Measurements from ENCODE around the gene UBR3.
"Not testable (repeated sequence)": the region's sequence is repeated elsewhere in the genome, so short reads cannot be mapped to it uniquely, and the experiment has no call there.

UBR3 gene, protein sequence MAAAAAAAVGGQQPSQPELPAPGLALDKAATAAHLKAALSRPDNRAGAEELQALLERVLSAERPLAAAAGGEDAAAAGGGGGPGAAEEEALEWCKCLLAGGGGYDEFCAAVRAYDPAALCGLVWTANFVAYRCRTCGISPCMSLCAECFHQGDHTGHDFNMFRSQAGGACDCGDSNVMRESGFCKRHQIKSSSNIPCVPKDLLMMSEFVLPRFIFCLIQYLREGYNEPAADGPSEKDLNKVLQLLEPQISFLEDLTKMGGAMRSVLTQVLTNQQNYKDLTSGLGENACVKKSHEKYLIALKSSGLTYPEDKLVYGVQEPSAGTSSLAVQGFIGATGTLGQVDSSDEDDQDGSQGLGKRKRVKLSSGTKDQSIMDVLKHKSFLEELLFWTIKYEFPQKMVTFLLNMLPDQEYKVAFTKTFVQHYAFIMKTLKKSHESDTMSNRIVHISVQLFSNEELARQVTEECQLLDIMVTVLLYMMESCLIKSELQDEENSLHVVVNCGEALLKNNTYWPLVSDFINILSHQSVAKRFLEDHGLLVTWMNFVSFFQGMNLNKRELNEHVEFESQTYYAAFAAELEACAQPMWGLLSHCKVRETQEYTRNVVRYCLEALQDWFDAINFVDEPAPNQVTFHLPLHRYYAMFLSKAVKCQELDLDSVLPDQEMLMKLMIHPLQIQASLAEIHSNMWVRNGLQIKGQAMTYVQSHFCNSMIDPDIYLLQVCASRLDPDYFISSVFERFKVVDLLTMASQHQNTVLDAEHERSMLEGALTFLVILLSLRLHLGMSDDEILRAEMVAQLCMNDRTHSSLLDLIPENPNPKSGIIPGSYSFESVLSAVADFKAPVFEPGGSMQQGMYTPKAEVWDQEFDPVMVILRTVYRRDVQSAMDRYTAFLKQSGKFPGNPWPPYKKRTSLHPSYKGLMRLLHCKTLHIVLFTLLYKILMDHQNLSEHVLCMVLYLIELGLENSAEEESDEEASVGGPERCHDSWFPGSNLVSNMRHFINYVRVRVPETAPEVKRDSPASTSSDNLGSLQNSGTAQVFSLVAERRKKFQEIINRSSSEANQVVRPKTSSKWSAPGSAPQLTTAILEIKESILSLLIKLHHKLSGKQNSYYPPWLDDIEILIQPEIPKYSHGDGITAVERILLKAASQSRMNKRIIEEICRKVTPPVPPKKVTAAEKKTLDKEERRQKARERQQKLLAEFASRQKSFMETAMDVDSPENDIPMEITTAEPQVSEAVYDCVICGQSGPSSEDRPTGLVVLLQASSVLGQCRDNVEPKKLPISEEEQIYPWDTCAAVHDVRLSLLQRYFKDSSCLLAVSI (N-terminal part only)

DNA sequence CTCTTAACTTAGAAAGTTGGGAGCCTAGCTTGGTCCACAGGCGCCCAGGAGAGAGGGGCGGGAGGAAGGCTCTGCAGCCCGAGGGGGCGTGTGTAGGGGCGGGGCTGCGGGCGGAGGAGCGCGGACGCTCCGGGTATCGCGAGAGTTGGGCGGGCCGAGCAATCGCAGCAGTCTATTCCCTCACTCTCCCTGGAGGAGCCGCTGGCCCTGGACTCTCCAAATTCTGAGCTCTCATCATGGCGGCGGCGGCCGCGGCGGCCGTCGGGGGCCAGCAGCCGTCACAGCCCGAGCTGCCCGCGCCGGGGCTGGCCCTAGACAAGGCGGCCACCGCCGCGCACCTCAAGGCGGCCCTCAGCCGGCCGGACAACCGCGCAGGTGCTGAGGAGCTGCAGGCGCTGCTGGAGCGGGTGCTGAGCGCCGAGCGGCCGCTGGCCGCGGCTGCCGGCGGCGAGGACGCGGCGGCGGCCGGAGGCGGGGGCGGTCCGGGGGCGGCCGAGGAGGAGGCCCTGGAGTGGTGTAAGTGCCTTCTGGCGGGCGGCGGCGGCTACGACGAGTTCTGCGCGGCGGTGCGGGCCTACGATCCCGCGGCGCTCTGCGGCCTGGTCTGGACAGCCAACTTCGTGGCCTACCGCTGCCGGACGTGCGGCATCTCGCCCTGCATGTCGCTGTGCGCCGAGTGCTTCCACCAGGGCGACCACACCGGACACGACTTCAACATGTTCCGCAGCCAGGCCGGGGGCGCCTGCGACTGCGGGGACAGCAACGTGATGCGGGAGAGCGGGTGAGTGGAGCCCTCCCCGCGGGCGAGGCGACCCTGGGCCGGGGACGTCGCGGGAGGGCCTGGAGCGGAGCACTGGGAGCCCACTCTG, at the start of gene UBR3:
UBR3 (plus strand) TSS at position 183 of the 869 bp plus-strand sequence; CDS start at position 237, 54 bp downstream.
- DNase-seq: peak; percentile 37

DNA sequence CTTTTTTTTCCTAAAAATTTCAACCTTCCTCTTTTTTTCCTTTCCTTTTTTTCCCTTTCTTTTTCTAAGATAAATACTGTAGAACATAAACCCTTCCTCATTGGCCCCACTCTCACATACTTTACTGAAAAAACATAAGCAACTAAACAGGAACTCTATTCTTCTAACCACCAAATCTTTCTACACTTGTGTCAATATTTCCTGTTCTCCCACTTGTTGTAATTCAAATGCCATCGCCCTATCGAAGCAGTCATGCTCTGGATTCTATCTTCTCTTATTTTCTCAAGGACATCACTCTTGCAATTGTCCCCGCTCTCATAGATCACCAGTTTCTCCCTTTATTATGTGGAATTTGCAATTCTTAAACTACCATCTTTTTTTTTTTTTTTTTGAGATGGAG, 48.8 kb upstream of the UBR3 start:
- no peak for DNase-seq

DNA sequence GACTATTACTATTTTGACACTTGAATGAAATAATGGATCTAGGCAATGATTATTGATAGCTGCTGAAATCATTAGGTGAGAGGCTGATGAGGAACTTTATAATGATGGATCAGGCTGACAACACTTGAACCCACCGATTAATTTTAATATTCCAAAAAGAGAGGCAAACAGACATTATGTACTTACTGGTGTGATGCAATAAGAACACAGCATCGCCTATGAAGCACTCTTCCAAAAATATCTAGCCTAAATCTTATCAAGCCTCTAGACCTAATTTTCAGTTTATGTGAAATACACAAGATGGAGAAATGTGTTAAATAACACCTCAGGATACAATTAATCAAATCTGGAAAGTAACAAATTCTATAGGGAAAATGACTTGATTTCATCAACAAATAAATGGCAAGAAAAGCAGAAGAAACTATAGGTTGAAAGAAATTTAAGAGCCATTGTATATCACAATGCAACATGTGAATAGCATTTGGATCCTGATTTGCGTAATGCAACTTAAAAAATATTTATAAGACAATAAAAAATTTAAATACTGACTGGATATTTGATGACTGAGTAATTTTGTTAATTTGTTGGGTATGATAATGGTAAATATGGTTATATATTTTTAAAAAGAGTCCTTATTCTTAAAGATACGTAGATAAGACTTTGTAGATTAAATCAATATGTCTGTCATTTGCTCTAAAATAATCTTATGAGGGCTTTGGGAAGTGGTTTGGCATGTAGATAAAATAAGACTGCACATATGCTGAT, 45.8 kb upstream of the UBR3 start:
- no peak for DNase-seq

DNA sequence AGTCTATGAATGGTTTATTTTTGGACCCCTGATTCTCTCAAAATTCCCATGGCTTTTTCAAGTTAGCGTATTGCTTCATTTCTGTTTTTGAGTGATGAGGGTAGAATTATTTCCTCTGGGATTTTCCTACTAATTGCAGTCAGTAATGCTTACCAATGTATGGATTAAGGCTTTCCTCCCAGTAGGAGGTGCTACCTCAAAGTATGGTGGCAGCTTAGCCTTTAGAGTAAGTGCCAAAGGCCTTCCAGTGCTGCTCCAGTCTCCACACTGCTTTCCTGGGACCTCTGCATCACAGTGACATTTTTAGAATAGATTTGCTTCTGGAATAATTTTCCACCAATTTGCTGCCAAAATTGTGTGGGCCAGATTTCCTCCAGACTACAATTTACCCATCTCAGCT, 44.7 kb upstream of the UBR3 start:
- DNase-seq: no peak

DNA sequence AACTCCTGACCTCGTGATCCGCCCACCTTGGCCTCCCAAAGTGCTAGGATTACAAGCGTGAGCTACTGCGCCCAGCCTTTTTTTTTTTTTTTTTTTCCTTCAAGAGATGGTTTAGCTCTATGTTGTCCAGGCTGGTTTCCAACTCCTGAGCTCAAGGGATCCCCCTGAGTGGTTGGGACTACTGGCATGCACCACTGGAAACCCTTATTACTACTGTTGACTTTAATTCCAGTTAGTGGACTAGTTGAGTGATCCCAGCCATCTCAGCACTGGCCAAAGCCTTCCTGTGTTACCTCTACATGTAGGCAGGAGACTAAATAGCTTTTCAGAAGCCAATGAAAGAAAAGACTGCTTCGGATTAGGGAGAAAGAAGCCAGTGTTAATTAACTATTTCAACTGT, 36.7 kb upstream of the UBR3 start:
- no peak for DNase-seq

DNA sequence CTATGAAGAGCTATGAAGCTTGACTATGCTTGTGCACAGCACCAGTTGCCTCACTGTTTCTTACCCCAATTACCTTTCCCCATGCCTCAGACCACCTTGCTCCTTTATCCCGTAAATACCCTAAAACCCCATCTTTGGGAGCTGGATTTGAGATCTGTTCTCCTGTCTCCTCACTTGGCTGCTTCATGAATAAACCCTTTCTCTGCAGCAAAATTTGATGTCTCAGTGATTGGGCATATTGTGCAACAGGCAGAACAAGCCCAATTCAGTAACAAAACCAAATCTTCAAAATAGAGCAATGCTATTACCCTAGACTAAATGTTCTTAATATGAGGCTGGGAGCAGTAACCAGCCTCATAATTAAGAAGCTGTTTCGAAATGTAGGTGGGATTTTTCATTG, 32.1 kb upstream of the UBR3 start:
- DNase-seq: no peak

DNA sequence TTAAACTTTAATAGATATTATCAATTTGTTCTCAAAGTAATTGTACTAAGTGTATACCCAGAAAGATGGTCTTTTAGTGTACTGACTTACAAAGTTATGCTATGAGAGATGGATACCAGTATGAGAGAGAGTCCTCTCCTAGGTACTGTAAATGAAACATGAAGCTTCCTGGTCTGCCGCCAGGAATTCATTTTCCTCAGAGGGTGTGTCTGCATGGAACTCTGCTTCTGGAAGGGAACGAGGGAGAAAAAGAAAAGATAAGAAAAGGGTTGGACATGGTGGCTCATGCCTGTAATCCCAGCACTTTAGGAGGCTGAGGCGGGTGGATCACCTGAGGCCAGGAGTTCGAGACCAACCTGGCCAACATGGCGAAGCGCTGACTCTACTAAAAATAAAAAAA, 30.8 kb upstream of the UBR3 start:
- DNase-seq: no peak

DNA sequence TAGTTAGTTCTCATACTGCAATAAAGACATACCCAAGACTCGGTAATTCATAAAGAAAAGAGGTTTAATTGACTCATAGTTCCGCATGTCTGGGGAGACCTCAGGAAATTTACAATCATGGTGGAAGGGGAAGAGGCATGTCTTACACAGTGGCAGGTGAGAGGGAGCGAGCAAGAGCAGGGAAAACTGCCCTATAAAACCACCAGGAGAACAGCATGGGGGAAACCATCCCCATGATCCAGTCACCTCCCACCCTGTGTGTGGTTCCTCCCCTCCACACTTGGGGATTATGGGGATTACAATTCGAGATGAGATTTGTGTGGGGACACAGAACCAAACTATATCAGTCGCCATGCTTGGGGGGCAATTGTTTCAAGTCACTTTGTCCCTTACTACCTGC, 29.7 kb upstream of the UBR3 start:
- no peak for DNase-seq

DNA sequence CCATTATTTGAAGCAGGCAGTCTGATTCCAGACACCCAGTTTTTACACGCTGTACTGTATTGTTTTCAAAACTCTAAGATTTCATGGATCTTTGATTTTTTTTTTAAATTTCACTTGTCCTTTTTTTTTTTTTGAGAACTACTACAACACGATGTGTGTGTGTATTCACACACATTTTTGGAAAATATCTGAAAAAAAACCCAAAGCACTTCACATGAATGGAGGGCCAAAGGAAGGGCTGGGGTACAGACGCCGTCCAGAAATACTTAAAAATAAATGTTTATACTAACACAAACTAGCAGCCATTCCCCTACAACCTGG, 28.9 kb upstream of the UBR3 start:
- no peak for DNase-seq

DNA sequence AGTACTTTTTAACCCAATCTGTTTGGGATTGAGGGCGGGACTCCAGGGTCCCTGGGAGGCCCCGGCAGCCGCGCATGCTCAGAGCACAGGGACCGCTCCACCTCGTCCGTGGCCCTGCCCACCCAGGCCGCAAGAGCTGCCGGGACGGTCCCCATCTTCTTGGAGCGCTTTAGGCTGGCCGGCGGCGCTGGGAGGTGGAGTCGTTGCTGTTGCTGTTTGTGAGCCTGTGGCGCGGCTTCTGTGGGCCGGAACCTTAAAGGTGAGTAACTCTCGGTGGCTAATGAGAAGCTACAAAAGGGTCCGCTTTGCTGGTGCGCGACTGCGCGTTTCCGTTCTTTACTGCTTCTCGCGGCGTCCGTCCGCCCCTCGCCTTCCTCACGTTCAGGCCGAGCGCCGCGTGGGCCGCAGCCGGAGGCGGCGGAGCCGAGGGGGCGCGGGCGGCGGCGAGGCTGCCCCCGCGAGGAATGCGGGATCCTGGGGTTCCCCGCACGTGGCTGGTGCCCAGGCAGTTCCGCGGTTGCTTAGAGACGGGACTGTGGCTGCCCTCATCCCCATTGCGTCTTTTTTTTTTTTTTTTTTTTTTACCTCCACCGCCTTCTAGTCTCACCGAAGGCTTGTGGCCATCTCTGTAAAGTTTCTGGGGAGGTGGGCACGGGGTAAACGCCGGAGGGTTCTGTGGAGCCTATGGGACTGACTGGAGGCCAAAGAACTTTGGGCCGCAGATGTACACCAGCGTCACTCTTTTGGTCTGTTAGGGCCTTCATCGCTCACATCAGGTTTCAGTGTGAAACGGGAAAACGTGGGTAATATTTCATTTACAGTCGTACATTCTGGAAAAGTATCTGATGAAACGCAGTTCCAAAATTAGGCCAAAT, 28.3 kb upstream of the UBR3 start, which contains the start of gene SSB:
SSB (plus strand) TSS at position 154 of the 875 bp plus-strand sequence. CDS start 2,090 bp downstream, outside the sequence.
- DNase-seq: peak; percentile 51

DNA sequence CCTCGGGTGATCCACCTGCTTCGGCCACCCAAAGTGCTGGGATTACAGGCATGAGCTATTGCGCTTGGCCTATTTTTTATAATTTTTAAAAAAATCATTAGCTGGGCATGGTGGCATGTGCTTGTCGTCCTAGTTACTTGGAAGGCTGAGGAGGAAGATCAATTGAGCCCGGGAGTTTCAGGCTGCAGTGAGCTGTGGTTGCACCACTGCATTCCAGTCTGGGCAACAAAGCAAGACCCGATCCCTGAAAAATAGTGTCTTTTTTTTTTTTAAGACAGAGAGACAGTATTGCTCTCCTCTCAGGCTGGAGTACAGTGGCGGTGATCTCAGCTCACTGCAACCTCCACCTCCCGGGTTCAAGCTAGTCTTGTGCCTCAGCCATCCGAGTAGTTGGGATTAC, 23.8 kb upstream of the UBR3 start:
- no peak for DNase-seq

DNA sequence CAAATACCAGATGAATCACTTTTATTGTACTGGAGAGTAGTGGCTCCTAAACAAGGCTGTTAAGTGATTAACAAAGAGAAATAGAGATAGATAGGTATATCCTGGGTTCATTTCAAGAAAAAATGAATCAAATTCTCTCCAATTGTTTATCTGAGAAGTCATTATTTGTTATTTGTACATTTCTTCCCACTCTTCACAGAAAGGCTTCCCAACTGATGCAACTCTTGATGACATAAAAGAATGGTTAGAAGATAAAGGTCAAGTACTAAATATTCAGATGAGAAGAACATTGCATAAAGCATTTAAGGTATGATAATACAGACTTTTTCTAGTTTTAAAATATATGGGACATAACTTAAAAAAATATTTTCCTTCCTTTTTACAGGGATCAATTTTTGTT, 20.7 kb upstream of the UBR3 start:
- no peak for DNase-seq

DNA sequence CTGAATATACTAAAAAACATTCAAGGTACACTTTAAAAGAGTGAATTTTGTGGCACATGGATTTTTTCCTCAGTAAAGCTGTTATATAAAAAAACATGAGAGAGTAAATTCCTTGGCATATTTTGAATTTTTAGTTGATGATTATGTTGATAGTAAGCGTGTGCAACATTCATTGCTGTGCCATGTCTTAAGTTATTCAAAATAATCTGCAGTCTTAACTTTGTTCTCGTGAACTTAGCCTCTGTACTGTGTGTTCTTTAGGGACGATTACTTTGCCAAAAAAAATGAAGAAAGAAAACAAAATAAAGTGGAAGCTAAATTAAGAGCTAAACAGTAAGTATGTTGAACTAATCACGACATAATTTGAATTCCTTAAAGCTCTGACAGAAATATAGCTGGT, 19.0 kb upstream of the UBR3 start:
- no peak for DNase-seq

DNA sequence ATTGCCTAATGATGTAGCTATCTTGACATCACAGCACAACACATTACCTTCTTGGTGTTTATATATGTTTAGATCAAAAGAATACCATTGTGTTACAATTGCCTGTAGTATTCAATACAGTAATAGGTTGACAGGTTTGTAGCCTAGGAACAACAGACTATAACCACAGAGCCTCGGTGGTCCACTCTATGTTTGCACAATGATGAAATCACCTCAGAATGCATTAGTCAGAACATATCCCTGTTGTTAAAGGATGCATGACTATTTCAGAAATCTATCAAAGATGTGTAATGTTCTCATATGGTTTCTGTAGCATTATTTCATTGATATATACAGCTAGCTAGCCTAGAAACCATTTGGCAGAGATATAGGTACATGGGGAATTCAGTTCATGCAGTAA, 11.4 kb upstream of the UBR3 start:
- no peak for DNase-seq

DNA sequence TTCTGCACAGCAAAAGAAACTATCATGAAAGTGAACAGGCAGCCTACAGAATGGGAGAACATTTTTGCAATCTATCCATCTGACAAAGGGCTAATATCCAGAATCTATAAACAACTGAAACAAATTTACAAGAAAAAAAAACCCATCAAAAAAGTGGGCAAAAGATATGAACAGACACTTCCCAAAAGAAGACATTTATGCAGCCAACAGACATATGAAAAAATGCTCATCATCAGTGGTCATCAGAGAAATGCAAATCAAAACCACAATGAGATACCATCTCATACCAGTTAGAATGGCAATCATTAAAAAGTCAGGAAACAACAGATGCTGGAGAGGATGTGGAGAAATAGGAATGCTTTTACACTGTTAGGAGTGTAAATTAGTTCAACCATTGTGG, 10.3 kb upstream of the UBR3 start:
- not testable (repeated sequence) for DNase-seq

DNA sequence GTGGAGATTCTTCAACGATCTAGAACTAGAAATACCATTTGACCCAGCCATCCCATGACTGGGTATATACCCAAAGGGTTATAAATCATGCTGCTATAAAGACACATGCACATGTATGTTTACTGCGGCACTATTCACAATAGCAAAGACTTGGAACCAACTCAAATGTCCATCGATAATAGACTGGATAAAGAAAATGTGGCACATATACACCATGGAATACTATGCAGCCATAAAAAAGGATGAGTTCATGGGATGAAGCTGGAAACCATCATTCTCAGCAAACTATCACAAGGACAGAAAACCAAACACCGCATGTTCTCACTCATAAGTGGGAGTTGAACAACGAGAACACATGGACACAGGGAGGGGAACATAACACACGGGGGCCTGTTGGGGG, 9.9 kb upstream of the UBR3 start:
- not testable (repeated sequence) for DNase-seq

DNA sequence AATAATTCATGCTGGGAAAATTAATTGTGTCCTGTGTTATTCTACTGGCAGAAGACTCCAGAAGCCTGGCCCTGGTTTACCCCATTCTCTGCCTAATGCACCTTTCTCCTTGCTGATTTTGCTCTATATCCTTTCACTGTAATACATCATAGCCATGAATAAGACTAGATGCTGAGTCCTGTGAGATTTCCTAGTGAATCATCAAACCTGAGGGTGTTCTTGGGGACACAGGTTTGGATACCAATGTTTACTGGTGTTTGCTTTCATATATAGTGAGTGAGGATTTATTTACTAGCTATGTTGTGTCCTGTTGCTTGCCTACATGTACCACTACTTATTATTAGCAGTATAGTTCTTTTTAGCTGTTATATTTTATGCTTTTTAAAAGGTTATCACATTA, 9.0 kb upstream of the UBR3 start:
- no peak for DNase-seq

DNA sequence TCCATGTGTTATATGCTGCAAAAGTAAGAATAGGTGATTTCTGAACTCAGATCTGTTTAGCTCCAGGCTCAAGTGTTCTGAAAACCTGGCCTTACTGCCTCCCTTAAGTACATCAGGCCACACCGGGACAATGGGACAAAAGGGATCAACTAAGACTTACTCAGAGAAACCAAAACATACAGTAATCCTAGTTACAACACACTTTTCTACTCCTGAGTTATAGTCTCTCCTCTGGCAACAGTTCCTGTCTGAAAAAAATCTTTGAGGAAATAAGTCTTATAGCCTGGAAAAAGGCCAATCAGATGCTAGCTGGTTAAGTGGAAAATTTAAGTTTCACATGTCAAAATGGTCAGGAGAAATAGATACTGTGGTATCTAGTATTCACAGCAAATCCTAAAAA, 8.1 kb upstream of the UBR3 start:
- DNase-seq: no peak

DNA sequence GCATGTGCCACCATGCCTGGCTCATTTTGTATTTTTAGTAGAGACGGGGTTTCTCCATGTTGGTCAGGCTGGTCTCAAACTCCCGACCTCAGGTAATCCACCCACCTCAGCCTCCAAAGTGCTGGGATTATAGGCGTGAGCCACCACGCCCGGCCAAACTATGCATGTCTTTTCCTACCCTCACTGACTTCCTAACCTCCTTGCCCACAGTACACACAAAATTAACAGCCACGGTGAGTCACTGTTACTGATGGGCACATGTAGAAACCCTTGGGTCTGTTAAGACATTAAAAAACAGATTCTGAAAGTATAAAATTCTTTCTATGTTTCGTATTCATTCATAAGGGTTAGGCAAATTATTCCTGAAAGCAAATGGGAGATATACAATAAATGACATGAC, 7.2 kb upstream of the UBR3 start:
- DNase-seq: not testable (repeated sequence)

DNA sequence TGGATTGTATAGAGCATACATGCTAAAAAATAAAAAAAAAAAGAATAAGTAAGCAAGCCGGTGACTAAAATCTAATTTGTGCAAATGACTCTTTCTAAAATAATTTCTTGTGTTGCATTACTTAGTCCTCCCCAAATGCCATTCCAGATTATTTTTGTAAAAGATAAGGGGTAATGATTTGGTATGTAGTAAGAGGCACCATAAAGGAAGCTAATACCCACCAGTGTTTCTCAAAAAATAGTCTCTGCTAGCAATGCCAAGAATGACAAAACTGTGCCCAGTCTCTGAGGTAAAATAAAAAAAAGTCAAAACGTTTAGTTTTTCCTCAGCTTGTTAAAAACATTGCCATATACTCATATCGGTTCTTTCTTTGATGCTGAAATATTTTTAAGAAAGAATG, 5.2 kb upstream of the UBR3 start:
- no peak for DNase-seq
